ENCODE measurements around the gene FCN2. TPM values are rescaled to one million over a fixed set of nuclear protein-coding genes. Genes with fewer than 3 reads are reported as not detected.

Gene FCN2
- total RNA-seq, 1 donor from 2014 or later, result not detected

DNA sequence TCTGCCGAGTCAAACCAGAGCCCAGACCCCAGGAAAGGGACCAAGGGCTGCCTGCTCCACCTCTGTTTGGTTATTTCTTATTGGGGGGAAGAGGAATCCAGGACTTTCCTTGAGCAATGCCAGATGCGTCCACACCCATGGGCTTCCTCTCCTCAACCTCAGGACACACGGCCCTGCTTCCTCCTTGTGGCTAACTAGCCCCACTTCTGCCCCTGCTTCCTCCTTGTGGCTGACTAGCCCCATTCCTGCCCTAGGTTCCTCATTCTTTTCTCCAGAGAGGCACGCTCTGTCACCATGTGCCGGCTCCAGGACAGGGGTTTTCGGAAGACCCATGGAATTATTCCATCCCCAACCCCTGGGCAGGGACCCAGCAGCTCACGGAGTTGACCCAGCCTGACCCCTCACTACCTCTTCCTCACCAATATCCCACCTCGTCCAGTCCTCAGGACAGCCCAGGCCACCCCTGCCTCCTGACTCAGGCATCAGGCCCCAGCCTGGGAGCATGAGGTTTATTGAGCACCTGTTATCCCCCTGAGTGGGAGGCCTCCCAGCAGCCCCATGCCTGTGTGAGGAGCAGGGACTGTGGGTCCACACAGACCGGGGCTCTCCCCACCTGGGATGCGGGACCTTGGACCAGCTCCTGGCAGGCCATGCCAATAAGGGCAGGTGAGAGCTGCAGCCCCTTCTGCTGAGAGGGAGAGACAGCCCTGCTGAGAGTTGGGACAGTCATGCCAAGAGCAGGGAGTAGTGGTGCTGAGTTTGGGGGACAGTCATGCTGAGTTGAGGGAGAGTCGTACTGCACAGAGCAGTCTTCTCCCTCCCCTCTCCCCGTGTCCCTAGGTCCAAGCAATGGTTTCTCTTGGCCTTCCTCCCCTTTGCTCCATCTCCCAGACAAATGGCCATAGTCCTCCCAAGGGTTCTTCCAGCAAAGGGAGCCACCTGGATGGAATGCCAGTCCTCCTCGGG lies 48.9 kb downstream of the FCN2 start:
- intact Hi-C loops (cut with micrococcal nuclease), result no loop called here

DNA sequence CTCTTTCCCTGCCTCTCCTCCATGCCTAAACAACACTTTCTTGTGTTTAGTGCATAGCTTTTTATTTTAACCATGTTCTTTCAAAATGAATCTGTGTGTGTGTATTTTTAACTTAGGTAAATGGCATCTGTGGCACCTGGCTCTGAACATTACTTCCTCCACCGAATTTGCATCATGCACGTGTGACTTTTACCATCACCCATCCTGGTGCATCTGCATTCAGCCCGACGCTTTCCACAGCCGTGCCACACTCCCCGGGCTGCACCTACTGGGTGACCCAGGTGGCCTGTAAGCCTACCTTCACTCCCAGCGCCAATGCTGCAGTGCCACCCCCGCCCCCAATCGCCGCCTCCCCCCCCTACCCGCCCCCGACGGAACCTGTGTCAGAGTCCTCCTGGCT lies 49.8 kb downstream of the FCN2 start:
- intact Hi-C loops (cut with micrococcal nuclease), result no loop called here

DNA sequence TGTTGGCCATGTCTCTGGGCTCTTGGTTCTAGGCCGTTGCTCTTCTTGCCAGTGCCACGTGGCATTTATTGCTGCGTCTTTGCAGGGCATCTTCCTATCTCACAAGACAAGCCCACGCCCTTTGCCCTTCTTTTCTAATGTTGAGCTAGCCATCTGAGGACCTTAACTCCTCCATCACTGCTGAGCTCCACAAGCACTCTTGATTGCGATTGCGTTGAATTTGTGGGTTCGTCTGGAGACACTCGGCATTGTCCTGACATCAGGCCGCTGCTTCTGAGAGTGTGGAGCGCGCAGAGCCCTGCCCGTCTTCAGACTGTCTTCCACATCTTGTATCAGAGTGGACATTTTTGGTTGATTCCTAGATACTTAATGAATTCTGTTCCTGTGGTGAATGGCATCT lies 51.6 kb downstream of the FCN2 start:
- intact Hi-C loops (cut with micrococcal nuclease), result no loop called here

DNA sequence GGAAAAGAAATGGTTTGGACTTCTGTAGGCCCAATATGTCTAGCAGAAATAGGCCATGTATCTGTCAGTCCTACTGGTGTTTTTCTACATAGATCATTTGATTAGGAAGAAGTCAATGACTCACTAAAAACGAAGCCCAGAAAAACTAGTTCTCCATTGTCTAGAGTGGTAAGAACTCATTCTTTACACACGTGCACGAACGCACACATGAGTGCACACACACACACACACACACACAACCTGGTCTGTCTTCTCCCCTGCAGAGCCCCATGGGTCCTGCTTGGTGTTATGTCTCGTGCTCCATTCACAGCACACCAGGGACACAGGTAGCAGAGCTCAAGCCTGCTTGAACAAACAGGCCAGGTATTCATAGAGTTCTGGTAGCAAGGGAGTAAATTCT lies 52.0 kb downstream of the FCN2 start:
- intact Hi-C loops (cut with micrococcal nuclease), result no loop called here

DNA sequence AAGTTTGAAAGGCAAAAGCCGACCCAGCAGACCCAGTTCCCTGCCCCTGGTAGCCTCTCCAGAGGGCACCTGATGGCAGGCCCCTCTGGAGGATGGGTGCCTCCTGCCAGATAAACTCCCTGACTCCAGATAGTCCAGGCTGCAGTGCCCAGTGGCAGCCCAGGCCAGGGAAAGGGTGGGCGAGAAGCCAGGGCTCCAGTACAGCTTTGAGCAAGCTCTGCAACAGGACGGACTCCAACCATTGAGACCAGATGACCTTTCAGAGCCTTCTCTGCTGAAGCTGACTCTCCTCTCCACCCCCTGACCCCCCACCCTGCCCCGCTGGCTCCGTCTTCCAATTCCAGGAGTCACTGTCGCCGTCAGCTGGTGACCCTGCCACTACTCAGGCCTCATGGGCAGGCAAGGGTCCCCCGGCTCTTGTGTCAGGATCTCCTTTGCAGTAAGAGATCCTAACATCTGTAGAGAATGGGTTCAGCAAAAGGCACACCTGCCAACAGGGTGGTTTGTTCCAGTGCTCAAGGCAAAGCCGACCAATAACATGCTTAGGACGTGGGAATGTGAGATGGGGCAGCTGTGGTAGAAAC lies 52.6 kb downstream of the FCN2 start:
- intact Hi-C loops (cut with micrococcal nuclease), result no loop called here

DNA sequence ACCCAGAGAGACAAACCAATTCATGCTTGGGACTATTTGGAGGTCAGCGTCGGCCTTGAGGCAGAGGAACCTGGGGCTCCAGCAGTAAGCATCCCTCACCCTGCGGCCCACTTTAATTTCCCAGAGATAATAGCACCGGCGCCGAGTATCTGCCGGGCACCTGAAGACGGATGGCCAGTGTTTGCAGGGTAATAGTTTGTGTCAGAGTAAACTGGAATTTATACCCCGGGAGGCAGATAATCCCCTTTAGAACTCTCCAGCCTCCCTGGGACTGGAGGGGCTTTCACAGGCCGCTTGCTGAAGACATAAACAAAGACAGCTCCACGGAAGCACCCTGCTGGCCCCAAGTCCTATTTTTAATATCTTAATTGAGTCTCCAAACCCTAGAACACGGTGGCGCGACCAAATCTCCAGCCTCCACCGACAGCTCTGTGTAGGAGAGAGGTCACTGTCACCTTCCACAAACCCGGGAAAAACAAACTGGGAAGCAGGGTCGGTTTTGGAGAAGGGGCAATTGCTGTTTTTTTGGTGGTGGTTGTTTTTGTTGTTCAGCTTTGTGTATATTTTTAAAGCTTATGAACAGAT lies 54.5 kb downstream of the FCN2 start:
- intact Hi-C loops (cut with micrococcal nuclease), result no loop called here

DNA sequence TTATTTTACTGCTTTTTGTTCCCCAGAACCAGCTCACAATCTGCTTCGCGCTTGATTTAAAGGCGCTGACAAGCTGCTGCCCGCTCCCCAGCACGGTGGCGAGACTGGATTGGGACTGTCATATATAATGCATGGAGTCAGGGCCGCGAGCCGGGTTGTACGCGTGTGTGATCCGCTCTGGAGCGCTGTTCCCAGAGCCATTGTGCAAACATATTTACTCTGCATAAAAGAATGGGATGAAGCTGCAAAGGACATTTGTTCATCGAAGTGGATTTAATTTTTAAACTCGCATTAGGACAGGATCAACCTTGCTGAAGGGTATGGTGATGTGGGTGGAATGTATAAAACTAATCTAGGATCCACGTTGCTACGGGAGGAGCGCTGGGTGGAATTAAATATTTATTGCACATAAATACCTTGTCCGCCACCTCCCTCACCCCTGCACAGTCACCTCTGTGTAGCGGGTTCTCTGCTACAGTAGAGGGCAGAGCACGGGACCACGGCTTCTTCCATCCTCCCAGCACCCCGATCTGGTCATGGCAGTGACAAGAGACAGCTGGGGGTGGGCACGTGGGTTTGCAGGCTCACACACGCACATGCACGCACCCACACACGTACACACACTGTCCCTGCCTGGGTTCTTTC lies 55.2 kb downstream of the FCN2 start:
- intact Hi-C loops (cut with micrococcal nuclease), result no loop called here

DNA sequence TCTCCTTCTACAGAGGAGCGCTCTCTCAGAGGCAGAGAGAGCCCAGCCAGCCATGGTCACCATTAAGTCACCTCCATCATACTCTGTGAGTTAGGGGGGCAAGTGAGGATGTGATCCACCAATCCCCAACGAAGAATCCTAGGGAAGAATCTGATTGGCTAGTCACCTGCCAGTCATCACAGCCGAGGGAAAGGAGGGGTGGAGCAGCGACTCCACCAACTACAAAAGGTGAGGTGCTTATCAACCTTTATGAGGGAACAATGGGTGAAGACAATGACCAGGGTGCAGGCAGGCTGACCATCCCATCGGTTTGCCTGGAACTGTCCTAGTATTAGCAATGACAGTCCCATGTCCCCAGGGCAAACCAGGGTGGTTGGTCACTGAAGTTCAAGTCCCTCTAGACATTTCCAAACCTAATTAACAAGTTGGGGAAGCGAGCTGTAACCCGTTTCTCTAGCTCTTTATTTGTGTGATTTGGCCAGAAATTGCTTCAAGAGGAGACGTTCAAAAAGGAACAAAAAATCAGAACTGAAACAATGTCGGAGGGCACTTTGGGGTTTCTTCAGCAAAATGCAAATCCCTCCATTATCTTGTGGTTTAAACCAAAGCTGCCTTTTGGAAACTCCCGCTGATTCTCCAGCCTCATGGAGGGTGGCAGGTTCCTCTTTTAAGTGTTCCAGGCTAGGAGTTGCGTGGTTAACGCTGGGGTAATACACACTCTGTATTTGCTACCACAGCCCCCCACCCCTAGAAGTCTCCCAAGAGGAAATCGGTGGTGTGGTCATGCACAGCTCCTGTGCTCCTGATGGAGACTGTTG lies 55.9 kb downstream of the FCN2 start:
- intact Hi-C loops (cut with micrococcal nuclease), result no loop called here

Other genes with a start within 250 kb of the FCN2 start
- 0.07 and 0.14 TPM in 2 replicates for gene COL5A1, start 239.0 kb upstream of the FCN2 start, total RNA-seq
- not detected in 2 replicates for gene FCN1, start 37.1 kb downstream of the FCN2 start, total RNA-seq
- gene OLFM1, start 206.9 kb downstream of the FCN2 start, total RNA-seq, result not detected in 2 replicates